HG03103 (cell line): Measurements from ENCODE around the gene ILDR1.
"Not testable (repeated sequence)": the region's sequence is repeated elsewhere in the genome, so short reads cannot be mapped to it uniquely, and the experiment has no call there.

Experiments
- ATAC-seq: cut with Tn5 transposase; IDR thresholded peaks from one replicate; pipeline ENCODE4 v1.9.1; 2021; ENCODE audit warnings: low read depth; ENCODE audit not compliant: unreplicated experiment

The ILDR1 gene

GRCh38 chr3:121957674-121958415 lies 64.2 kb downstream of the ILDR1 start:
- no peak for ATAC-seq

GRCh38 chr3:121956363-121956762 lies 65.7 kb downstream of the ILDR1 start:
- ATAC-seq = no peak

DNA sequence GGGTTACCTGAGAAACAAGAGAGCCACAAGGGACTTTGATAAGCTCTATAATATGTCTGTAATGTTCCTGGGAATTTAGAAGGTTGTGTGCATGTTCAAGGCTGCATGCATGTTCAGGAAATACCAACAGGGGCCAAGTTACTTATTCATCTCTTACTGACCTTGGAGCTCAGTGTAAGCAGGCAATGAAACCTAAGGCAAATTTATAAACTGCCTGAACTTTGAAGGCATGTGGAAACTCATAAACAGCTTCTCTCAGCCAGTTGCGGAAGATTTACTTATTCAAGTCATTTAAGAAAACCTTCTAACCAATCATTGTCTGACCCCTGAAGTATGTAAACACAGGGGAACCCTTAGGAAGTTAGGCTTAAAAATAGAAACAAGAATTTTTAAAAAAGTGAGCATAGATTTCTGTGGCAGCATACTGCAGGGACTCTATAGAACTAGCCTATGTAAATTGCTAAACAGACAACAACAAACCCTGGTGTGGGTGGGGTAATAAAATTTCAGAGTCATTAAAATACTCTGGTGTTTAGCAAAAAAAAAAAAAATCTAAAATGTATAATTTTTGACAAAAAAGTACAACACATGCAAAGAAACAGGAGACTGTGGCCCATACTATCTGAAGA lies 70.6 kb downstream of the ILDR1 start:
- no peak for ATAC-seq

GRCh38 chr3:121948641-121949040 lies 73.4 kb downstream of the ILDR1 start:
- no peak for ATAC-seq

- ATAC-seq = no peak
Observed at GRCh38 chr3:121943431-121943830, 78.6 kb downstream of the ILDR1 start.

GRCh38 chr3:121942116-121942786 lies 79.8 kb downstream of the ILDR1 start:
- ATAC-seq = no peak

DNA sequence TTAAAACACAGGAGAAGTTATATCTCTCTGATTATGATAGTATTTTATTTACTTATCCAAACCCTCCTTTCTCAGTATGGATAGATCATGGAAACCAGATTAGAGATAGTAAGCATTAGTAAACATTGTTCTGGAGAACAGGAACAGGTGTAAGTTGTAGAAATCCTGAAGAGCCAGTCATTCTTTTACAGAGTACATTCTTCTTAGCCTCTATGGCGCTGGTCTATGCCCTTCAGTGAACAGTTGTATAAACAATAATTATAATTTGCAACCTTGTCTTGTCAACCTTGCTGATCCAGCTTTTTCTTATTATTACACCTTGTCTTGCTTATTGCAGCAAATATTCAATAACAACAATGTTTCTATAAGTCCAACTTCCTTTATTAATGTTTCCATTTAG lies 80.5 kb downstream of the ILDR1 start:
- ATAC-seq = no peak

GRCh38 chr3:121938141-121938855 lies 83.7 kb downstream of the ILDR1 start:
- not testable (repeated sequence) for ATAC-seq
